T-cell (primary cell): ENCODE measurements around the gene SERPINA6. TPM values are rescaled to one million over a fixed set of nuclear protein-coding genes. Genes with fewer than 3 reads are reported as not detected.

Experiments
- ATAC-seq, 4 experiments: fragments of 200-7000 bp in 3 of 4; fragments of 150-1000 bp in 1 of 4; cut with Tn5 transposase; replicated peaks in 1 of 4; 1 replicate in 3 of 4; 2 replicates in 1 of 4; pipeline ENCODE4 v1.10.0; 2021; ENCODE audit warnings: moderate library complexity in 3 of 4, mild to moderate bottlenecking in 2 of 4, moderate number of reproducible peaks in 1 of 4
- CTCF ChIA-PET, 2 donors: fragments of 300-600 bp; sonication (Branson Sonifier 250); formaldehyde crosslinking; loops; one replicate each; lab custom pipeline; 2022; ENCODE audit warnings: antibody characterized with exemption in 2 of 2; lab: Charles Lee
- POLR2A ChIA-PET, 2 donors: fragments of 300-600 bp; sonication (Branson Sonifier 250); formaldehyde crosslinking; loops; one replicate each; lab custom pipeline; 2022; ENCODE audit warnings: antibody characterized with exemption in 2 of 2; lab: Charles Lee
- DNase-seq, 35 experiments: peaks; one replicate each; pipeline versions ENCODE4 v3.0.0 to v3.0.0-alpha.2; 2013 to 2023
- H3K27ac ChIP-seq: one replicate; pipeline ENCODE4 v1.5.1; 2013; ENCODE audit warnings: low read length
- H3K27me3 ChIP-seq, 2 experiments: replicated peaks in 1 of 2; 1 replicate in 1 of 2; 2 replicates in 1 of 2; pipeline versions ENCODE4 v1.6.1 to v1.7.0; 2013; ENCODE audit warnings: low read length in 1 of 2, mixed read lengths in 1 of 2; ENCODE audit not compliant: control insufficient read depth in 2 of 2, insufficient read depth in 2 of 2; ENCODE audit errors: extremely low read depth in 1 of 2
- H3K36me3 ChIP-seq, 2 donors: 1 replicate in 1 of 2; 2 replicates in 1 of 2; pipeline versions ENCODE4 v1.6.1 to v1.7.0; 2013; ENCODE audit warnings: low read length in 1 of 2; ENCODE audit not compliant: control insufficient read depth in 2 of 2, insufficient read depth in 1 of 2; ENCODE audit errors: extremely low read depth in 1 of 2
- H3K4me1 ChIP-seq, 2 experiments: 1 replicate in 1 of 2; 2 replicates in 1 of 2; pipeline versions ENCODE4 v1.6.1 to v1.7.0; 2013; ENCODE audit warnings: low read length in 2 of 2, mixed read lengths in 1 of 2; ENCODE audit not compliant: insufficient read depth in 2 of 2, control insufficient read depth in 1 of 2; ENCODE audit errors: extremely low read depth in 1 of 2
- H3K4me3 ChIP-seq, 2 donors: 1 replicate in 1 of 2; 2 replicates in 1 of 2; pipeline versions ENCODE4 v1.5.1 to v1.7.0; 2013; ENCODE audit warnings: mild to moderate bottlenecking in 2 of 2, low read length in 1 of 2, moderate library complexity in 1 of 2; ENCODE audit not compliant: control insufficient read depth in 1 of 2; ENCODE audit errors: extremely low read depth in 1 of 2
- H3K9me3 ChIP-seq: 2 replicates; pipeline ENCODE4 v1.7.0; 2013
- H3K27ac Mint-ChIP-seq, 2 donors: one replicate each; pipeline ENCODE4 v1.8.0; 2020 to 2021; ENCODE audit warnings: mild to moderate bottlenecking in 2 of 2, mixed read lengths in 2 of 2
- H3K27me3 Mint-ChIP-seq, 2 donors: one replicate each; pipeline ENCODE4 v1.8.0; 2021 to 2022; ENCODE audit warnings: mixed read lengths in 2 of 2
- H3K36me3 Mint-ChIP-seq: one replicate; pipeline ENCODE4 v1.8.0; 2021; ENCODE audit warnings: mixed read lengths
- H3K4me1 Mint-ChIP-seq, 3 donors: one replicate each; pipeline ENCODE4 v1.8.0; 2020 to 2022; ENCODE audit warnings: mixed read lengths in 3 of 3, mild to moderate bottlenecking in 1 of 3
- H3K4me3 Mint-ChIP-seq, 3 donors: one replicate each; pipeline ENCODE4 v1.8.0; 2020 to 2022; ENCODE audit warnings: mild to moderate bottlenecking in 3 of 3, mixed read lengths in 3 of 3, moderate library complexity in 3 of 3
- H3K9me3 Mint-ChIP-seq, 3 donors: one replicate each; pipeline ENCODE4 v1.8.0; 2020 to 2022; ENCODE audit warnings: mixed read lengths in 3 of 3
- WGBS: methylation state at CpG from one replicate; pipeline ENCODE4 v1.1.5; 2013; ENCODE audit warnings: missing lambda C conversion rate; ENCODE audit not compliant: insufficient coverage; 5-methylcytosine and 5-hydroxymethylcytosine counted together
- total RNA-seq, 35 experiments: library from RNA in 6 of 35; stranded (reverse) in 6 of 35; fragments of 120-200 nt in 1 of 35; gene quantifications; one replicate each; pipeline versions ENCODE4 v1.2.1 to v1.2.4 and lab custom pipeline; 2013 to 2026

SERPINA6 gene
- total RNA-seq, 5 donors from 2014 or later (not counting 1 experiment from before 2014, with no cell fraction given), result not detected

GRCh38 chr14:94309721-94310120, 13.4 kb downstream of the SERPINA6 start:
- DNase-seq (no peak), ATAC-seq (no peak)
- Histone ChIP-seq H3K36me3 (no peaks in the 10 kb centered on the region), H3K4me1 (no peaks in the 10 kb centered on the region), H3K9me3 (no peaks in the 10 kb centered on the region), H3K27me3 (peaks cover 0 to 31% of the 10 kb centered on the region in 2 experiments), H3K4me3 (no peak overlapping the region), H3K27ac (no peak overlapping the region)
- no peaks in the 10 kb centered on the region for H3K36me3 Mint-ChIP-seq
- CTCF ChIA-PET, result no interaction called here
- peaks cover 11 to 24% of the 10 kb centered on the region in 2 donors for H3K27me3 Mint-ChIP-seq
- 92% methylated on average over 9 of the region's 10 CpGs for WGBS
- H3K4me3 Mint-ChIP-seq, result no peak overlapping the region
- H3K27ac Mint-ChIP-seq, result no peak overlapping the region
- H3K9me3 Mint-ChIP-seq, result peaks cover 11 to 26% (median 19%) of the 10 kb centered on the region in 3 donors
- POLR2A ChIA-PET, result no interaction called here
- H3K4me1 Mint-ChIP-seq, result no peaks in the 10 kb centered on the region

GRCh38 chr14:94307410-94307992, 15.6 kb downstream of the SERPINA6 start:
- no peaks in the 10 kb centered on the region for H3K4me1 Mint-ChIP-seq
- CTCF ChIA-PET, result no interaction called here

GRCh38 chr14:94306047-94306978, 16.8 kb downstream of the SERPINA6 start:
- ChIA-PET CTCF (no interaction called here), POLR2A (no interaction called here)
- 70% methylated on average over 11 of the region's 12 CpGs for WGBS
- Histone ChIP-seq H3K27ac (no peak overlapping the region), H3K4me3 (no peak overlapping the region), H3K9me3 (no peaks in the 10 kb centered on the region), H3K36me3 (no peaks in the 10 kb centered on the region), H3K27me3 (peaks cover 0 to 29% of the 10 kb centered on the region in 2 experiments), H3K4me1 (no peaks in the 10 kb centered on the region)
- ATAC-seq (no peak), DNase-seq (no peak)
- Mint-ChIP-seq H3K4me1 (no peaks in the 10 kb centered on the region), H3K27me3 (peaks cover 11 to 17% of the 10 kb centered on the region in 2 donors), H3K36me3 (no peaks in the 10 kb centered on the region), H3K27ac (no peak overlapping the region), H3K4me3 (no peak overlapping the region), H3K9me3 (peaks cover 11 to 26% (median 19%) of the 10 kb centered on the region in 3 donors)

More at GRCh38 chr14:94307410-94307992, 15.6 kb downstream of the SERPINA6 start:
- H3K4me3 Mint-ChIP-seq, result no peak overlapping the region
- Histone ChIP-seq H3K27me3 (peaks cover 0 to 29% of the 10 kb centered on the region in 2 experiments), H3K4me1 (no peaks in the 10 kb centered on the region), H3K4me3 (no peak overlapping the region), H3K9me3 (no peaks in the 10 kb centered on the region), H3K36me3 (no peaks in the 10 kb centered on the region), H3K27ac (no peak overlapping the region)
- H3K36me3 Mint-ChIP-seq, result no peaks in the 10 kb centered on the region
- ATAC-seq (no peak), DNase-seq (no peak)
- POLR2A ChIA-PET, result no interaction called here
- H3K27me3 Mint-ChIP-seq, result peaks cover 11 to 17% of the 10 kb centered on the region in 2 donors
- peaks cover 11 to 26% (median 19%) of the 10 kb centered on the region in 3 donors for H3K9me3 Mint-ChIP-seq
- H3K27ac Mint-ChIP-seq, result no peak overlapping the region
- no CpG with 5 or more reads among the region's 5 CpGs for WGBS

GRCh38 chr14:94305620-94306019, 17.5 kb downstream of the SERPINA6 start:
- no peaks in the 10 kb centered on the region for H3K4me1 ChIP-seq
- H3K4me3 ChIP-seq, result no peak overlapping the region
- CTCF ChIA-PET, result no interaction called here
- WGBS, result no CpG with 5 or more reads among the region's 2 CpGs
- H3K4me3 Mint-ChIP-seq, result no peak overlapping the region
- H3K27me3 Mint-ChIP-seq, result peaks cover 11 to 13% of the 10 kb centered on the region in 2 donors
- POLR2A ChIA-PET, result no interaction called here
- no peaks in the 10 kb centered on the region for H3K4me1 Mint-ChIP-seq
- H3K36me3 Mint-ChIP-seq, result no peaks in the 10 kb centered on the region
- H3K9me3 ChIP-seq, result no peaks in the 10 kb centered on the region
- H3K36me3 ChIP-seq, result no peaks in the 10 kb centered on the region
- ATAC-seq (no peak), DNase-seq (no peak)
- H3K9me3 Mint-ChIP-seq, result peaks cover 11 to 26% (median 19%) of the 10 kb centered on the region in 3 donors
- H3K27me3 ChIP-seq, result peaks cover 0 to 25% of the 10 kb centered on the region in 2 experiments
- no peak overlapping the region for H3K27ac Mint-ChIP-seq
- H3K27ac ChIP-seq, result no peak overlapping the region

- no peak for DNase-seq
- Histone ChIP-seq H3K27ac (no peak overlapping the region), H3K27me3 (peaks cover 0 to 14% of the 10 kb centered on the region in 2 experiments), H3K4me3 (no peak overlapping the region), H3K36me3 (no peaks in the 10 kb centered on the region), H3K4me1 (no peaks in the 10 kb centered on the region), H3K9me3 (no peaks in the 10 kb centered on the region)
- Mint-ChIP-seq H3K4me1 (no peaks in the 10 kb centered on the region), H3K27ac (no peak overlapping the region), H3K27me3 (peaks cover 8 to 14% of the 10 kb centered on the region in 2 donors), H3K36me3 (no peaks in the 10 kb centered on the region), H3K4me3 (no peak overlapping the region), H3K9me3 (peaks cover 11 to 26% (median 18%) of the 10 kb centered on the region in 3 donors)
- 80% methylated on average over 1 of the region's 6 CpGs for WGBS
- POLR2A ChIA-PET, result no interaction called here
- ATAC-seq, result no peak
- CTCF ChIA-PET, result no interaction called here
These were observed 18.9 kb downstream of the SERPINA6 start for GRCh38 chr14:94304243-94304642.

- H3K27ac Mint-ChIP-seq, result no peak overlapping the region
- Histone ChIP-seq H3K36me3 (no peaks in the 10 kb centered on the region), H3K27ac (no peak overlapping the region), H3K27me3 (peaks cover 0 to 17% of the 10 kb centered on the region in 2 experiments), H3K9me3 (no peaks in the 10 kb centered on the region), H3K4me1 (no peaks in the 10 kb centered on the region), H3K4me3 (no peak overlapping the region)
- H3K27me3 Mint-ChIP-seq, result peaks cover 5 to 7% of the 10 kb centered on the region in 2 donors
- WGBS, result 86% methylated on average over 4 of the region's 7 CpGs
- H3K9me3 Mint-ChIP-seq, result peaks cover 7 to 14% (median 10%) of the 10 kb centered on the region in 3 donors
- no peak for DNase-seq
- ATAC-seq, result no peak
- no peaks in the 10 kb centered on the region for H3K36me3 Mint-ChIP-seq
- H3K4me1 Mint-ChIP-seq, result no peaks in the 10 kb centered on the region
- CTCF ChIA-PET, result interaction anchor here in 1 of 2 donors (0.6 kb wide), 1 partner anchor 339 kb away, joined by 3 read pairs; no protein-coding TSS in a partner anchor
- H3K4me3 Mint-ChIP-seq, result no peak overlapping the region
- POLR2A ChIA-PET, result no interaction called here
These were observed 20.0 kb downstream of the SERPINA6 start for GRCh38 chr14:94303111-94303510.
